Caco-2 (cell line): ENCODE measurements around the gene CHIT1. TPM values are rescaled to one million over a fixed set of nuclear protein-coding genes. Genes with fewer than 3 reads are reported as not detected.

ENCODE experiments used
- BruUV-seq: library from RNA; stranded (reverse); fragments of 400-500 nt; replicated peaks from 2 replicates; lab custom pipeline; 2021; lab: Mats Ljungman, UMichigan
- CTCF ChIA-PET: fragments of 300-600 bp; sonication (Branson Sonifier 250); formaldehyde crosslinking; loops from one replicate; lab custom pipeline; 2022; ENCODE audit warnings: antibody characterized with exemption; lab: Charles Lee
- POLR2A ChIA-PET: fragments of 300-600 bp; sonication (Branson Sonifier 250); formaldehyde crosslinking; loops from one replicate; lab custom pipeline; 2022; ENCODE audit warnings: antibody characterized with exemption; lab: Charles Lee
- DNase-seq, 2 experiments: peaks; one replicate each; pipeline versions ENCODE4 v3.0.0 to v3.0.0-alpha.2; 2020 to 2022
- H3K27me3 ChIP-seq: replicated peaks from 2 replicates; pipeline ENCODE4 v1.6.0; 2011; ENCODE audit warnings: low read length; ENCODE audit not compliant: control insufficient read depth, insufficient read depth
- H3K36me3 ChIP-seq: 2 replicates; pipeline ENCODE4 v1.5.1; 2011; ENCODE audit warnings: low read length; ENCODE audit not compliant: control insufficient read depth, insufficient read depth
- H3K4me1 ChIP-seq: fragments of 250-450 bp; sonication (Bioruptor Pico); 2 replicates; pipeline ENCODE4 v1.5.1; 2020; ENCODE audit warnings: mild to moderate bottlenecking
- H3K4me3 ChIP-seq: 2 replicates; pipeline ENCODE4 v1.5.1; 2011; ENCODE audit warnings: low read depth, mild to moderate bottlenecking, control low read depth, low read length
- H3K9me3 ChIP-seq: fragments of 250-450 bp; sonication (Bioruptor Pico); 2 replicates; pipeline ENCODE4 v1.5.1; 2020; ENCODE audit warnings: mild to moderate bottlenecking, moderate library complexity
- H3K27ac Mint-ChIP-seq: one replicate; pipeline ENCODE4 v1.8.0; 2022; ENCODE audit warnings: mixed read lengths; ENCODE audit not compliant: unreplicated experiment
- H3K27me3 Mint-ChIP-seq: one replicate; pipeline ENCODE4 v1.8.0; 2022; ENCODE audit warnings: mixed read lengths; ENCODE audit not compliant: insufficient read depth, unreplicated experiment
- H3K36me3 Mint-ChIP-seq: one replicate; pipeline ENCODE4 v1.8.0; 2022; ENCODE audit warnings: mild to moderate bottlenecking, mixed read lengths; ENCODE audit not compliant: insufficient read depth, unreplicated experiment
- H3K4me1 Mint-ChIP-seq: one replicate; pipeline ENCODE4 v1.8.0; 2022; ENCODE audit warnings: low read depth, mixed read lengths; ENCODE audit not compliant: unreplicated experiment
- H3K4me3 Mint-ChIP-seq: one replicate; pipeline ENCODE4 v1.8.0; 2022; ENCODE audit warnings: mild to moderate bottlenecking, moderate library complexity, mixed read lengths; ENCODE audit not compliant: unreplicated experiment
- H3K9me3 Mint-ChIP-seq: one replicate; pipeline ENCODE4 v1.8.0; 2022; ENCODE audit warnings: mixed read lengths; ENCODE audit not compliant: unreplicated experiment
- CTCF ChIP-seq, 2 experiments: fragments of 200-600 bp in 1 of 2; IDR thresholded peaks; 1 replicate in 1 of 2; 2 replicates in 1 of 2; pipeline versions ENCODE4 v1.5.1 to v1.8.0; 2011 to 2022; ENCODE audit warnings: antibody characterized with exemption in 1 of 2, control low read depth in 1 of 2, inconsistent platforms in 1 of 2, low read depth in 1 of 2, low read length in 1 of 2, mild to moderate bottlenecking in 1 of 2, moderate library complexity in 1 of 2; ENCODE audit not compliant: insufficient read depth in 1 of 2, severe bottlenecking in 1 of 2, unreplicated experiment in 1 of 2
- intact Hi-C: fragments of 100-400 bp; cut with micrococcal nuclease; formaldehyde crosslinking; loops from one replicate; pipeline ENCODE4 v1.10.0; 2022; ENCODE audit not compliant: unreplicated experiment
- total RNA-seq: library from RNA; stranded (reverse); gene quantifications from 2 replicates; pipeline ENCODE4 v1.2.3, GENCODE V29; 2022

Gene CHIT1
- total RNA-seq, 1 experiment from 2014 or later: not detected

GRCh38 chr1:203185585-203185984, 43.9 kb downstream of the CHIT1 start:
- H3K27me3 Mint-ChIP-seq: no peaks in the 10 kb centered on the region
- no TSS peak for BruUV-seq
- no peak for TF ChIP-seq CTCF (IDR thresholded peaks at IDR 0.05; ENCODE audit: insufficient read depth in 1 of 2, low read depth in 1 of 2, low read length in 1 of 2, severe bottlenecking in 1 of 2, unreplicated experiment in 1 of 2)
- peaks cover 56% of the 10 kb centered on the region for H3K4me1 Mint-ChIP-seq
- H3K9me3 Mint-ChIP-seq: peaks cover 10% of the 10 kb centered on the region
- POLR2A ChIA-PET: no interaction called here
- H3K4me3 Mint-ChIP-seq: peak overlapping the region; percentile 76
- CTCF ChIA-PET: no interaction called here
- intact Hi-C loops: no loop called here
- peak overlapping the region; percentile 86 for H3K27ac Mint-ChIP-seq
- no peak for DNase-seq
- Histone ChIP-seq H3K27me3 (no peaks in the 10 kb centered on the region), H3K36me3 (no peaks in the 10 kb centered on the region), H3K9me3 (peaks cover 5% of the 10 kb centered on the region; the same call in 1 of the 2 replicates), H3K4me3 (no peak overlapping the region), H3K4me1 (peaks cover 66% of the 10 kb centered on the region)
- H3K36me3 Mint-ChIP-seq: peaks cover 65% of the 10 kb centered on the region

- Mint-ChIP-seq H3K4me3 (peak overlapping the region; percentile 76), H3K36me3 (peaks cover 65% of the 10 kb centered on the region), H3K4me1 (peaks cover 60% of the 10 kb centered on the region), H3K9me3 (peaks cover 9% of the 10 kb centered on the region), H3K27me3 (no peaks in the 10 kb centered on the region), H3K27ac (peak overlapping the region; percentile 86)
- no peak overlapping the region for H3K4me3 ChIP-seq
- H3K36me3 ChIP-seq: no peaks in the 10 kb centered on the region
- CTCF ChIA-PET: no interaction called here
- BruUV-seq: no TSS peak
- POLR2A ChIA-PET: no interaction called here
- TF ChIP-seq CTCF (IDR thresholded peaks at IDR 0.05; ENCODE audit: insufficient read depth in 1 of 2, low read depth in 1 of 2, low read length in 1 of 2, severe bottlenecking in 1 of 2, unreplicated experiment in 1 of 2): no peak
- intact Hi-C loops: no loop called here
- peaks cover 5% of the 10 kb centered on the region; the same call in 1 of the 2 replicates for H3K9me3 ChIP-seq
- peaks cover 65% of the 10 kb centered on the region for H3K4me1 ChIP-seq
- no peaks in the 10 kb centered on the region for H3K27me3 ChIP-seq
- DNase-seq: no peak
Measured at GRCh38 chr1:203185061-203185461, 44.4 kb downstream of the CHIT1 start.

DNA sequence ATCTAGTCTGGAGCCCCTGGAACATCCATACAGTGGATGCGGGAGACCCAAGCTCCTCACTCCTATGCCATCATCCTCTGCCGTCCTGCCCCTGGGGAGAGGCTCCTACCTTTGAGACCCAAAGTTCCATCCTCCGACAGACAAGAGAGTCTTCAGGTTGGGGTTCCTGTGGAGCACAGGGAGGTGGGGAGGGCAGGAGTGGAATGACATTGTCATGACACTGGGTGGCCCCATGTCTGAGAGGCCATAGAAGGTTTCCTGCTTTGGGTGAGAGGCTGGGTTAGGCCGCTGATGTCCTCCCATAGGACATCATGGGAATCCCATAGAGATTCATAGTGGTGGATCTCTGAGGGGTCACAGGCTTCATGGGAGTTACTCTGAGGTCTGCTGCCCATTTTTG, 45.0 kb downstream of the CHIT1 start:
- CTCF ChIA-PET: no interaction called here
- peaks cover 65% of the 10 kb centered on the region for H3K4me1 ChIP-seq
- no peak overlapping the region for H3K4me3 ChIP-seq
- peaks cover 3% of the 10 kb centered on the region; the same call in 1 of the 2 replicates for H3K9me3 ChIP-seq
- peaks cover 60% of the 10 kb centered on the region for H3K4me1 Mint-ChIP-seq
- POLR2A ChIA-PET: no interaction called here
- DNase-seq: no peak
- peak overlapping the region; percentile 76 for H3K4me3 Mint-ChIP-seq
- intact Hi-C loops: no loop called here
- no peak for TF ChIP-seq CTCF (IDR thresholded peaks at IDR 0.05; ENCODE audit: insufficient read depth in 1 of 2, low read depth in 1 of 2, low read length in 1 of 2, severe bottlenecking in 1 of 2, unreplicated experiment in 1 of 2)
- BruUV-seq: no TSS peak
- H3K36me3 ChIP-seq: no peaks in the 10 kb centered on the region
- no peaks in the 10 kb centered on the region for H3K27me3 ChIP-seq
- H3K27me3 Mint-ChIP-seq: no peaks in the 10 kb centered on the region
- peak overlapping the region; percentile 86 for H3K27ac Mint-ChIP-seq
- peaks cover 3% of the 10 kb centered on the region for H3K9me3 Mint-ChIP-seq
- peaks cover 70% of the 10 kb centered on the region for H3K36me3 Mint-ChIP-seq
